Right ventricle myocardium inferior (tissue), 1 donor: ENCODE measurements around the gene TNKS1BP1. TPM values are rescaled to one million over a fixed set of nuclear protein-coding genes. Genes with fewer than 3 reads are reported as not detected.

Experiments
- ATAC-seq: fragments of 200-7000 bp; cut with Tn5 transposase; one replicate; pipeline ENCODE4 v1.9.1; 2020; ENCODE audit warnings: mild to moderate bottlenecking, moderate library complexity
- DNase-seq: peaks from one replicate; pipeline ENCODE4 v3.0.0; 2021; ENCODE audit errors: missing footprints
- intact Hi-C: fragments of 100-400 bp; cut with DNase I; formaldehyde crosslinking; loops from one replicate; pipeline ENCODE4 v1.11.0; 2022
- total RNA-seq: library from RNA; stranded (reverse); fragmentation: NEBNext Ultra II Directional; extraction: Animal tissue kit (Norgen Biotek cat#: 25700); gene quantifications from one replicate; pipeline ENCODE4 v1.2.1, GENCODE V29; 2021
- donor health status: DM: no; HTN: yes; CAD: no; lungs with severe emphysema.

The TNKS1BP1 gene
- total RNA-seq, 1 donor from 2014 or later = 51.2 TPM

GRCh38 chr11:57321388-57322255, 3.1 kb downstream of the TNKS1BP1 start:
- no peak for DNase-seq
- intact Hi-C loops = no loop called here
- ATAC-seq = peak; percentile 0

DNA sequence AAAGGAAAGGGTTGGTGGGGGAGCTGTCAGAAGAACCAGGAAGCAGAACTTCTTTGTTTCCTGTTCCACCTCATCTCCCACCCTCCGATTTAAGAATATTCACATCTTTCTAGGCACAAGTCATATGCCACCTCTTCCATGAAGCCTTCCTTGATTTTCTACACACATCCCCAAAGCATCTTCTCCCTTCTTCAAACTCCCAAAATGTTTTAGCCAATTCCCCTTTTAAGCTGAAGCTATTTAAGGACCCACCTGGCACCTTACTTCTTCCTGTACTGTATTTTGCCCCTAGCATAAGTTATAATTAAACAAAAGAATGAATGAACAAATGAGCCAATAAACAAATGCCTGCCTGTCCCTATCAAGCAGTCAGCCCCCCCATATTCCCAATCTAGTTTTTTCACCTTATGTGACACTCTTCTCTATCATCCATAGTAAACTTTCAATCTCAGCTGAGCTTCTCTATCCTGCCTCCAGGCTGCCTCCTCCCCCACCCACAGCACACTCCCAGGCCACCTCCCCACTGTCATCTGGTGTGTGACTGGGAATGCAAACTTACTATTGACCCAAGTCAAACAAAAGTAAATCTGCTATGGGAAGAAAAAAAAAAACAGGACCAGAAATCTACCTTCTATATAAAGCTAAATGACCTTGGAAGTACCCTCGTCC, 3.9 kb downstream of the TNKS1BP1 start:
- intact Hi-C loops = no loop called here
- no peak for ATAC-seq
- no peak for DNase-seq

DNA sequence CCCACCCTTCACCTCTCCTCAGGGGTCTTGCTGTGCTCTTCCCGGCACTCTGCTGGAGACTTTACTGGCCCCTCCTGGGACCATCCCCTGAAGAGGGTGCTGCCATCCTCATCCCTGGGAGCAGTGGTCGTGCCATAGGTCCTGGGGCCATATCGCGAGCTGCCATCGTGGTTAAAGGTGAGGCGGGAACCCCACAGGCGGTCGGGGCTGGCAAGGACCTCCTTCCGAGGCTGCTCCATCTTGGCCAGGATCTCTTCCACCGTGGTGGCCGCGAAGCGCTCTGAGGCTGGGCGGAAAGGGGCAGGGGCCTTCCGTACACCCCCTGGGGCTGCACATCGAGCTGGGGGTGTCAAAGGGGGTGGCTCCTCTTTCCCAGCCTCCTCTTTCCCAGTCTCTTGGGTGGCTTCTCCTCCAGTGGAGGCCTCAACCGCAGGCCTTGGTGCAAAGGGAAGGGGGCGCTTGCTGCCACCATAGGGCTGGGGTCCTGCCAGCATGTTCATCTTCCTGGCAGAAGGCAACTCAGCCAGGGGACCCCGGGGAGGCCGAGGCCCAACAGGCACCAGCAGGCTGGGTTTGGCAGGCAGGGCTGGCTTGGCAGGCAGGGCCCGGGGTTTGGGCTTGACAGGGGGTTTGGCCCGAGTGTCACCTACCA, 4.6 kb downstream of the TNKS1BP1 start:
- no peak for DNase-seq
- intact Hi-C loops = no loop called here
- no peak for ATAC-seq

DNA sequence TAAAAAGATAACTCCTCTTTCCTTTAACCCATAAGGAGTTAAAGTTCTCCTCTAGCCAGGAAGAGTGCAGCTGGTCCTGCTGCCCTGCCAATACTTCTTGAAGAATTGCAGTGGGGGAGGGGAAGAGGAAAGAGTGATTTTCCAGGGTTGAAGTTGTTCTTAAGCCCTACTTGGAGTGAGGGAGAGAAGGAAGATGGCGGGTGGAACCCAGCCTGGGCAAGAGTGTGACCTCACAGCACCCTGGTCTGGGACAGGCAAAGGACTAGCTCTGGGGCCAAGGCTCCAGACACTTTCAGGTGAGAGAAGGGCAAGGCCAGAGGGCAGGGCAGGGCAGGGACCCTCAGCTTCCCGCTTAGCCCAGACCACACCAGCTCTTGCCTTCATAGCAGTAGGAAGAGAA, 6.6 kb downstream of the TNKS1BP1 start:
- ATAC-seq = no peak
- DNase-seq = no peak
- intact Hi-C loops = no loop called here

DNA sequence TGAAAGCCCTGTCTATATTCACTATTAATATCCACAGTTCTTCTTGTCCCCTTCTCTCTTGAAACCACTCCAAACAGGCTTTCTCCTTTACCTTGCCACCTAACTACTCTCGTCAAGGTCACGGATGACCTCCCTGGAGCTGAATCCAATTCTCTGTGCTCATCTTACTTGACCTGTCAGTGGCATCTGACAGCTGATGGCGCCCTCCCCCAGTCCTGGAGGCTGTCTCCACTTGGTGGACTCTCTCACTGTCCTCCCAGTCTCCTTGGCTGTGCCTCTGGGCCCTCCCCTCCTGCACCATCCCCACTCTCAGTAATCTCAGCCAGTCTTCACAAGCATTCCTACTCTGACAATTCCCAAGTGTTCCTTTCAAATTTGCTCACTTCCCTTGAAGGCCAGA, 8.7 kb downstream of the TNKS1BP1 start:
- intact Hi-C loops = no loop called here
- no peak for ATAC-seq
- DNase-seq = no peak

DNA sequence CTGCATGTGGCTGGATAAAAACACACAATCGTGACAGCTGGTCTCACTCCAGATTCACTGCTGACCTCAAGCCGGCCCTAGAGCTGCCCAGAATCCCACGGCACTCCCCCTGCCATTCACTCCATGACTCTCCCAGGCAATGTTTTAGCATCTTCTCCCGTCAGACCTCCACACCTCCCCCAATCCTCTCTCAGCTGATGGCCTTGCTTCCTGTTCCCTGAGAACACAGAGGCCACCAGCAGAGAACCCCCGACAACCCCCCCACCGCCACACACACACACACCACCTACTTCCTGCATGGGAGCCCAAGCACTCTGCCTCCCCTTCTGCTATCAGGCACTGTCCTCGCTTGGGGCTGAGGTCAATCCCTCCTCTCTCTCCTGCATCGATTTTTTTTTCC, 9.3 kb downstream of the TNKS1BP1 start:
- intact Hi-C loops = no loop called here
- ATAC-seq (no peak), DNase-seq (no peak)

GRCh38 chr11:57314221-57314973, 10.4 kb downstream of the TNKS1BP1 start:
- intact Hi-C loops = no loop called here
- ATAC-seq = no peak
- DNase-seq = no peak

GRCh38 chr11:57313788-57314135, 11.0 kb downstream of the TNKS1BP1 start:
- intact Hi-C loops = no loop called here
- no peak for ATAC-seq
- DNase-seq = no peak

GRCh38 chr11:57313071-57313787, 11.5 kb downstream of the TNKS1BP1 start:
- ATAC-seq (no peak), DNase-seq (no peak)
- intact Hi-C loops = no loop called here

DNA sequence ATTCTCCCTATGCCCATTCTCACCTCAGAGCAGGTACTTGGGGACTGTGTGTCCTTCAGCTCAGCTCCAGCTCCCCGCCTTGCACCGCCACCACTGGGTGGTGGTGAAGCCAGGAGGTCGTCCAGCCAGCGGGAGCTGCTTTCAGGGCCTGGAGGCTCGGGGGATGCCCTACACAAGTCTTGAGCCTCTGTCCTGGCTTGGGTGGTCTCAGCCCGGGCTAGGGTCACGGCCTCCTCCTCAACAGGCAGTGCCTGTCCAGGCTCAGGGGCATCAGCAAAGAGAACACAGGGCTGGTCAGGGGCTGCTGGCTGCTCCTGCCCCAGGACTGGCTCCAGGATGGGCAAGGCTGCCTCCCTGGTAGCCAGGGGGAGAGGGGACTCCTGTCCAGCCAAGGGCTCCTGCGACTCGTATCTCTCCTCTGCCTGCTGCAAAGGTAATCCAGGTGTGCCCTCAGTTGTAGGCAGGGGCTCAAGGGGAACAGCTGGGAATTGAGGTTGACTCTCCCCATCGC, 12.2 kb downstream of the TNKS1BP1 start:
- intact Hi-C loops = no loop called here
- ATAC-seq (no peak), DNase-seq (no peak)

DNA sequence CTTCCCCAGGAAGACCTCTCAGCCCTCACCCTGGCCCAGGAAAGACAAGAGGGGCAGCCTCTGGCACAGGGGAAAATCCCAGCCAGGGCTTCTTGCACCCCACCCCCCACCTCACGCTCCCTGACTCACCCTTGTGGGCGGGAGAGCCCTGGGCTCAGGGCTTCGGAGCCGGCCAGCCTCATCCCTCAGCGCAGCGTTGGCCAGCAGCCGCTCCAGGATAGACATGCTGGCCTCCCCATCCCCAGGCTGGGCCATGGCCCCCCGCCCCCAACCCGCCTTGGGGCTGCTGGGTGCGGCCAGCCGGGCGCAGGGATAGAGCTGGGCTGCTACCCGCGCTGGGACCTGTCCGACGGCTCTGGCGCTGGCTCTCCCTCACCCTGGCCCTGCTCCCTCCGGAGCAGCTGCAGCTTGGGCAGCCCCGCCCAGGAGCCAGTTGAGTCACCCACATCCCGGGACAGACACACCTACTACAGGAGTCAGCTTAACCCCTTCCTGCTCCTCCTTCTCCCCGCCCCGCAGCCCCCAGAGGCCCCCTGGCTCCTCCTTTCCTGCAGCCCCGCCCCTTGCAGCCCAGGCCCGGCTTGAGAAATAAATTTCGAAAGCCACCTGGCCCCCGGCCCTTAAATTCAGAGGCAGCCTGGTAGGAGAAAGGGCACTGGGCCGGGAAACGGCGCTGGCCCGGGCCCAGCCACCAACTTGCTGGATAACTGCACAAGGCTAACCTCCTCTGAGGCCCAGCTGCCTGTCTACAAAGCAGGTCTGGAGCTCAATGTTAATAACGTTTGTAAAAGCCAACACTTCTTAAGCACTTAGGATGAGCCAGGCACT, 13.4 kb downstream of the TNKS1BP1 start:
- peak; percentile 93 for ATAC-seq
- intact Hi-C loops = no loop called here

GRCh38 chr11:57310630-57311086, 14.1 kb downstream of the TNKS1BP1 start:
- ATAC-seq (no peak), DNase-seq (no peak)
- intact Hi-C loops = no loop called here

More for the DNA sequence above, 13.4 kb downstream of the TNKS1BP1 start:
- peak; percentile 94 for DNase-seq

DNA sequence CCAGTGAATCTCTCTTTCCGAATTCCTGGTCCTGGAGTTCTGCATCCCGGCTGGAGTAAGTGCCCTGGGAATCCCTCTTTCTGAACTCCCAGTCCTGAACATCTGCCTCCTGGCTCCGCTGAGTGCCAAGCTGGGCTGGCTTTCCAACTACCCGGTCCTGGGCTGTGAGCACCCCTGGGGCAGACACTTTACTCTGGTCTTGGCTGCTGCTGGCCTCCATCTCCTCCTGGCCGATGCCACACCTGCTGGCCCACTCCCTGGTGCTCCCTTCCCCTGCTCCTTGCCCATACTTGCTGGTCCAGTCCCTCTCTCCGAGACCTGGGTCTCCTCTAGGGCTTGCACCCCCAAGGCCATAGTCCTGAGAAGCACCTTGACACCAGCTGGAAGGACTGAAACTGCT, 14.7 kb downstream of the TNKS1BP1 start:
- intact Hi-C loops = no loop called here
- ATAC-seq = no peak
- DNase-seq = no peak

GRCh38 chr11:57309106-57310059, 15.4 kb downstream of the TNKS1BP1 start:
- no peak for ATAC-seq
- no peak for DNase-seq
- intact Hi-C loops = no loop called here

- intact Hi-C loops = no loop called here
- DNase-seq (no peak), ATAC-seq (no peak)
Measured at GRCh38 chr11:57308426-57309060, 16.2 kb downstream of the TNKS1BP1 start.

DNA sequence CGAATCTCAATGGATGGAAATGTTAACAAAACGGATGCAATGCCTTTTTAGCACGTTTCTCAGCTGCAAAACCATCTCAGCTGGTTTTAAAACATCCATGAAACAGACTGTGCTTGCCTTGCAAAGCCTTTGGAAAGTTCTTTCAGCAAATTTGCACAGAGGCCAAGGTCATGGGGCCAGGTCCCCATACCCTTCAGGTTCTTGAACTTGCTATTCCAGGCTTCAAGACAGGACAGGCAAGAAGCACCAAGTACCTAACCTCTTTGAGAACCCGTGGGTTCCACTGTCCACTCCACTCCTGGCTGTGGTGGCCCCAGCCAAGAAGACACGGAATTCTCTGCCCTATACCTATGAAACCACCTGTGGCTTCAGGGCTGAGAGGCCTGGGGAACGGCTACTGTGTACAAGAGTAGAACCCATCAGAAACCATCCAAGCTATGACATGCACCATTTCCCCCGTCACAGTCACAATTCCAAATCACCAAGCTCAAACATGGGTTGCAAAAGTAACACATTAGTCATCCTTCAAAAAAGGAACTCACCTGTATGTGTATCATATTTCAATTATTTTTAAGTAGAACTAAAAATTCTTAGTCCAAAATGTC, 17.0 kb downstream of the TNKS1BP1 start:
- intact Hi-C loops = no loop called here

More for the DNA sequence above, 17.0 kb downstream of the TNKS1BP1 start:
- DNase-seq = no peak
- ATAC-seq = no peak
